Stimulated activated CD4-positive, alpha-beta T cell treated with anti-CD3 and anti-CD28 coated beads, Interleukin-1b, Interleukin-23, amount 100 ng/mL, for 1 hour (primary cell): Measurements from ENCODE around the gene DGCR2.
"Not testable (repeated sequence)": the region's sequence is repeated elsewhere in the genome, so short reads cannot be mapped to it uniquely, and the experiment has no call there.

Experiments
- DNase-seq, 2 donors: peaks; one replicate each; pipeline ENCODE4 v3.0.0-alpha.2; 2020; ENCODE audit warnings: low read depth in 2 of 2

DGCR2 gene

GRCh38 chr22:19109198-19110063 lies 12.8 kb downstream of the DGCR2 start:
- peak in 1 of 2 donors; percentile 5 for DNase-seq

GRCh38 chr22:19108807-19109197 lies 13.4 kb downstream of the DGCR2 start:
- DNase-seq = no peak

- no peak for DNase-seq
Measured at GRCh38 chr22:19107730-19108074, 14.5 kb downstream of the DGCR2 start.

GRCh38 chr22:19106886-19107729 lies 15.1 kb downstream of the DGCR2 start:
- DNase-seq = no peak

GRCh38 chr22:19105867-19106802 lies 16.1 kb downstream of the DGCR2 start:
- DNase-seq = peak in 1 of 2 donors; percentile 24

GRCh38 chr22:19105456-19105855 lies 16.8 kb downstream of the DGCR2 start:
- DNase-seq = no peak

GRCh38 chr22:19103880-19104821 lies 18.1 kb downstream of the DGCR2 start:
- DNase-seq = no peak

GRCh38 chr22:19098157-19098556 lies 24.1 kb downstream of the DGCR2 start:
- no peak for DNase-seq

- no peak for DNase-seq
Measured at GRCh38 chr22:19097518-19097917, 24.7 kb downstream of the DGCR2 start.

GRCh38 chr22:19096555-19096954 lies 25.7 kb downstream of the DGCR2 start:
- DNase-seq = no peak

- no peak for DNase-seq
Measured at GRCh38 chr22:19094393-19094997, 27.7 kb downstream of the DGCR2 start.

- DNase-seq = no peak
Measured at GRCh38 chr22:19092725-19093124, 29.5 kb downstream of the DGCR2 start.

- no peak for DNase-seq
Measured at GRCh38 chr22:19090586-19091127, 31.6 kb downstream of the DGCR2 start.

- DNase-seq = no peak
Measured at GRCh38 chr22:19090183-19090582, 32.0 kb downstream of the DGCR2 start.

GRCh38 chr22:19088866-19089595 lies 33.2 kb downstream of the DGCR2 start:
- DNase-seq = no peak

GRCh38 chr22:19086896-19087295 lies 35.3 kb downstream of the DGCR2 start:
- no peak for DNase-seq

GRCh38 chr22:19086417-19086816 lies 35.8 kb downstream of the DGCR2 start:
- no peak for DNase-seq

- no peak for DNase-seq
Measured at GRCh38 chr22:19085233-19085718, 36.9 kb downstream of the DGCR2 start.

- not testable (repeated sequence) for DNase-seq
Measured at GRCh38 chr22:19084586-19084985, 37.6 kb downstream of the DGCR2 start.
